Stromal cell of bone marrow (primary cell): ENCODE measurements around the gene RPP40.

ENCODE experiments used
- DNase-seq: peaks from one replicate; pipeline ENCODE4 v3.0.0-alpha.2; 2012; ENCODE audit warnings: low read depth

RPP40 gene

DNA sequence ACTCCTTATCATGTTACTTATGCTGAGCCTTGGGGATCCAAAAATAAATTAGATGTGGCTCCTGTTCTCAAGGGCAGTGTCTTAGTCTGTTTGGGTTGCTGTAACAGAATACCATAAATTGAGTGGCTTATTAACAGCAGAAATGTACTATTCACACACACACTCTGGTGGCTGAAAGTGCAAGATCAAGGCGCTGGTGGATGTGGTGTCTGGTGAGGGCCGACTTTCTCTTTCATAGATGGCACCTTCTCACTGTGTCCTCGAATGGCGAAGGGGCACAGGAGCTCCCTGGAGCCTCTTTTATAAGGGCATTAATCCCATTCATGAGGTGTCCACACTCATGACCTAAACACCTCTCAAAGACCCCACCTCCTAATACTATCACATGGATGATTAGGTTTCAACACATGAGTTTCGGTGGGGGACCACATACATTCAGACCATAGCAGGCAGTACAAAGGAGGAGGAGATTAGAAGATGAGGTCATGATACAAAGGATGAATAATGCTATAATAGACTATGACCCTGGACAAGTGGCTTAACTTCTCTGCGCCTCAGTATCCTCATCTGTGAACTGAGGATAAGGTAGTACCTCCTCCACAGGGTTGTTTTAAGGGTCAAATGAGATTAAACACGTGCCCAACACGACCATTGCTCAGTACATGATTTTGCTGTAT, 34.1 kb downstream of the RPP40 start:
- DNase-seq = no peak

- DNase-seq = no peak
These were observed 36.4 kb downstream of the RPP40 start for GRCh38 chr6:4967301-4968030.

DNA sequence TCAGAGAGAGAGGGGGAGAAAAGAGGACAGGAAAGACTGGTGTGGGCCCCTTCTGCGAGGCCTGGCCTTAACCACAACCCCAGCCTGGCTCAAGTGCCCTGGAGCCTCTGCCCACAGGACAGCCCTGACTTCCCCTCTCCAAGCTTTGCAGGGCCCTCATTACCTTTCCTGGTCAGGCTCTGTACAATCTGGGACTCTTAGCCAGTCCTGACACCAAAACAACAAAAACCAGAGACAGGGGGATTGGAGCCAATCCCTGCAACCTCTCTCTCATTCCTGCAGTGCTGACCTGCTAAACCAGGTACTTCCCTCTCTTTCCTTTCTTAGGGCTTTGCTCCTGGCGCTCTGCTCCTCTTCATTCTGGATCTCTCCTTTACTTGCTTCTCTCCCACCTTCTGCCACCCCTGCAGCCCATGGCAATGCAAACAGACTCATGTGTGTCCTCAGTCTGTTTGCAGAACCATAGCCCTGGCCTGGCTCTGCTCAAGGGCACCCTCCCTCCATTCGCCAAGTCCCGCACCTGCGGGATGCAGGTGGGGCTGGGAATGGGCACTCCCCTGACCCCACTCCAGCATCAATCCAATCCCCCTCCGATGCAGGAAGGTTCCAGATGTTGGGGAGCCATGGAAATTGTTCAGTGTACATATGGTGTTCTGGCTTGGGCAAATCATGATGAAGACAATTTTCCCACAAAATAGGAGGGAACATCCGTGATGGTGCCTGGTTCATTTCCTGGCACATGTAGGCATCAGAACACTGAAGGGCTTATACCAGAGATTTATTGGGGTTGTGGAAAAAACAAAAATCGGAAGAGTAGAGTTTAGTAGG, 38.1 kb downstream of the RPP40 start:
- no peak for DNase-seq

GRCh38 chr6:4964675-4965561, 38.9 kb downstream of the RPP40 start:
- DNase-seq = no peak

DNA sequence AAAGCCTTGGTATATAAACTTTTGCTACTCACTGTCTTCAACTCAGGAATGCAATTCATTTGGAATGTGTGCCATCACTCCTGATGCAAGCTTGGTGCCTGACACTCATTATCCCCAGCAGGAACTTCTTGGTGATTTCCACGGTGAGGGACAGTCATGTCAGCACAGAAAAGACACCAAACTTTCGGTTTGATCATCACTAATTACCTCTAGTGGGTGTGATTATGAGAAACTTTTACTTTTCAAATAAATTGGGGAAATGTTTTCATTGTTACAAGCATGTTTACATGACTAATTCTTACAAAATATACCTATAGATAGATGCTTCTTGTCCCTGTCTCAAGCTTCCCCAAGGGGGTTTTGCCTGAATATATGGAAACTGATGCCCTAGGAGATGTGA, 40.9 kb downstream of the RPP40 start:
- no peak for DNase-seq

DNA sequence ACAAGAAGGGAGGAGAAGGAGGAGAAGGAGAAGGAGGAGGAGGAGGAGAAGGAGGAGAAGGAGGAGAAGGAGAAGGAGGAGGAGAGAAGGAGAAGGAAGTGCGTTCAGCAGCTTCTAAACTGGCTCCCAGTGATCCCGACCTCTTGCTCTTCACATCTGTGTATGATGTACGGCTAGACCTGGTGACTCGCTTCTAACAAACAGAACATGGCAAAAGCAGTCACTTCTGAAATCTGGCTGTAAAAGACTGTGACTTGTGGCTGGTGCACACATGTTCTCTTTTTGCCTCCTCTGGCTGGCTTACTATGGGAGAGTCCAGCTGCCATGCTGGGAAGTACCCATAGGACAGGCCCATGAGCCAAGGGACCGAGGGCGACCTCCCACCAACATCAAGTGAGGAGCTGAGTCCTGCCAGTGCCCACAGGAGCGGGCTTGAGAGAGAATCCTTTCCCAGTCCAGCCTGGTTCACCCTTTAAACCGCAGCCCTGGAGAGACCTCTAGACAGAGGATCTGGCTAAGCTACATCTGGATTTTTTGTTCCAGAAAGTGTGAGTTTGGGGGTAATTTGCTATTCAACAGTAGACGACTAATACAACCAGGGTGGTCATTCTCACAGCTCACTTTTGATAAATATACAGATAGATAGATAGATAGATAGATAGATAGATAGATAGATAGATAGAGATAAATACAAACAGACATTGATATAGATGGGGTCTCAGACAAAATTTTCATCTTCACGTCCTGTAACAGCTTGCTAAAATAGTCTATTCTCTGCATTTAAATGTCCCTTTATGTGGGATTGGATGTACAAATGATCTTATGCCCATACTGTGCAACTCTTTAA, 42.3 kb downstream of the RPP40 start:
- DNase-seq = no peak

GRCh38 chr6:4958624-4959023, 45.2 kb downstream of the RPP40 start:
- no peak for DNase-seq

- DNase-seq = no peak
These were observed 46.2 kb downstream of the RPP40 start for GRCh38 chr6:4957521-4958231.

DNA sequence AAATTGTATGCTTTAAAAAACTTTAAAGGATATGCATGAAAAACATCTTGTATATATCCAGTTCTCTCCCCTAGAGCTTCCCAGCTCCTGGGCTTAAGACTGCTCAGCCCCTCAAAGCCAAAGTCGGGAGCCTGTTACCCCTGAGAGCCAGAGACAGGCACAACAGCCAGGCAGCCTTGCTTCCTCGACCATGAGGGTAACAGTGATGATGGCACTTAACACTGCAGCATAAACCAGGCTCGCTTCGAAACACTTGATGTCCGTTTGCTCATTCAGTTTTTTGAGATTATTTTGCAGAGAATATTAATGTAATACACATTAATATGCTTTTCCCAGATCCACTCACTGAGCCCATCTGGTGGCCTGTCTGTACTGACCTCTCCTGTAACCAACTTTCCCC, 47.2 kb downstream of the RPP40 start:
- DNase-seq = no peak

GRCh38 chr6:4953440-4953839, 50.4 kb downstream of the RPP40 start:
- DNase-seq = no peak

DNA sequence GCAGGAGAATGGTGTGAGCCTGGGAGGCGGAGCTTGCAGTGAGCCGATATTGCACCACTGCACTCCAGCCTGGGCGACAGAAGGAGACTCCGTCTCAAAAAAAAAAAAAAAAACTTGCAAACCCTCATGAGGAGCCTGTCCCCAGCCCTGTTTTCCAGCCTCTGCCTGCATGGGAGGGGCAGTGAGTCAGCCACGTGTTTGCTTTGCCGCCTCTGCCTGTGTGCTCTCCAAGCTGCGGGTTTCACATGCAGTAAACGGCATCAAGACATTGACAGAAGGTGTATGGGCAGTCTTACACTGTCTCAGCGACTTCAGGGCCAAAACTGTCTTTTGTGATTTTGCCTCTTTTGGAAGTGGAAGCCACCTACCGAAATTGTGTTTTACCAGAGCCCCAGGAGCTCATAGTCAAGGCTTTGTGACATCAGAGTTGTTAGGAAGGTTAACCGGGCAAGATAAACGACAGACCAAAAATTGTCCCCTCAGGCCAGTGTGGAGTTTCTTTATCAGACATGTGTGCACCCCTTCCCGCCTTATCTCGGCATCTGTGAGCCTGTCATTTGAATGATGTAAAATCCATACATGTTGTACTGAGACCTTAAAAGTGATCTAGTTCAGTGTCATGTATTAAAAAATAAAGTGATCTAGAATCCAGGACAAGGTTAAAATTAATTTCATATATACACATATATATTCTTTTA, 52.9 kb downstream of the RPP40 start:
- no peak for DNase-seq

DNA sequence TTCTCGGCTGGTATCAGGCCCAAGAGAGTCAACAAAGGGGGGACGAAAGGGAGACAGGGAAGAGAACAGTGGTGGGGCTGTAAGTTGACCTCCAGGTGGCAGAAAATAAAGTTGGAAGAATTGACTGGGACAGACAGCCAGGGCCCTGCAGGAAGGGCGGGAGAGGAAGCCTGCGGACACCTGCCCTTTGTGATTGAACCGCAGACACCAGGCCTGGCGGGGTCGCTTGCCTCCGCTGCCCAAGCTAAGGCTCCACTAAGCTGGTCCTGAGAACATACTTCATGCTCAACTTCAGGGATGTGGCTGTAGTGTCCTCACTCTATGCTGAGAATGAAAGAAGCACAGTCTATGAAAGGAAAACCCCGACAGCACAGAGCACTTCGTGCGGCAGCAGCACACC, 53.8 kb downstream of the RPP40 start:
- no peak for DNase-seq

- no peak for DNase-seq
These were observed 54.9 kb downstream of the RPP40 start for GRCh38 chr6:4948781-4949450.

DNA sequence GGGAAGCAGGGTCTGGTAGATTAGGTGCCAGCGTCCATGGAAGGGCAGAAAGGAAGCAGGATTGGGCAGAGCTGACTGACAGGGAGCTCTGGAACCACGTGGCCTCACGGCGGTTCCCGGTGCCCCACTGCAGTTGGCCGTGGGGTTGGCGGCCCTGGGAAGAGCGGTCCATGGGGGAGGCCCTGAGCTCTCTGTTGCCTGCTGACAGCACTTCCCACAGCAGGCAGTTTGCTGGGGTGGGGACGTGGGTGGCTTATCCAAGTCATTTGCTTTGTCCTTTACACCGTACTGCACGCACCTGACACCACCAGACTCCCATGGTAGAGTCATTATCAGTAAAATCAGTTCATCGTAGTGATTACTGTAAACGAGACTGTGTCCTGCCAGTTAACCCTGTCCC, 56.1 kb downstream of the RPP40 start:
- DNase-seq = no peak

GRCh38 chr6:4946521-4946920, 57.3 kb downstream of the RPP40 start:
- no peak for DNase-seq
